Fibroblast of skin of abdomen (primary cell): ENCODE results near the gene ATAD3A.
A peak's percentile ranks its signal among the peaks of the same experiment; 100 is the strongest.
"Not testable (repeated sequence)": the region's sequence is repeated elsewhere in the genome, so short reads cannot be mapped to it uniquely, and the experiment has no call there.

Experiments used
- DNase-seq: peaks from one replicate; pipeline ENCODE4 v3.0.0-alpha.2; 2013

ATAD3A gene

GRCh38 chr1:1489861-1490260, 22.1 kb upstream of the ATAD3A start:
- no peak for DNase-seq

GRCh38 chr1:1490633-1491230, 21.2 kb upstream of the ATAD3A start:
- no peak for DNase-seq

DNA sequence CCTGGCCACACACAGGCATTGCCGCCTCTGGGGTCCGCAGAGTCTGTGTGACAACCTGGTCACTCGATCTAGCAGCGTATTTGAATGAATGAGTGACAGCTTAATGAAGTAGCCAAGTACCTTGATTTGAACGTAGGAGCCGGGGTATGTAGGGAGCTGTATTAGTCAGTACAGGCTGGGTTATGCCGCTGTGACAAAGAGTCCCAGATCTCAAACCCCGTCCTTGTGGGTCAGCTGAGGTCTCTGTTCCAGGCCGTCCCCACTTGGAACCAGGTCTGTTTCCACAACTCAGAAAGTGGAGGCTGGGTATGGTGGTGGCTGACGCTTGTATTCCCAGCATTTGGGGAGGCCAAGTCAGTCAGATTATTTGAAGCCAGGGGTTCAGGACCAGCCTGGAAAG, 20.4 kb upstream of the ATAD3A start:
- no peak for DNase-seq

DNA sequence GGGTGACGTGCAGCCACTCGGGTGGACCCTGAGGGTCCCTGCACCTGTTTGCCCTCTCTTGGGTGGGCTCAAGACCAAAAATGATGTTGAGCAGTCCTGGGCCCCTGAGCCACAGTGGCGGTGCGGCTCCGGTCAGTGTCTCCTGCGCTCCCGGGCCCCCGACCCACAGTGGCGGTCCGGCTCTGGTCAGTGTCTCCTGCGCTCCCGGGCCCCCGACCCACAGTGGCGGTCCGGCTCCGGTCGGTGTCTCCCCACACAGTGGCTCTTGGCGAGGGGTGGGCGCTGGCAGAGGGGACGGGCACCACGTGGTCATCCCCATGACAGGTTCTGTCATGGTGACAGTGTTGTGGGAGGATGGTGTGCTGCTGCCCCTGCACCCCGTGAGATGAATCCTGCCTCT, 17.7 kb upstream of the ATAD3A start:
- DNase-seq, result not testable (repeated sequence)

- not testable (repeated sequence) for DNase-seq
Observed at GRCh38 chr1:1495461-1495975, 16.4 kb upstream of the ATAD3A start.

- DNase-seq, result peak; percentile 52
Observed at GRCh38 chr1:1504777-1505365, 7.1 kb upstream of the ATAD3A start.

DNA sequence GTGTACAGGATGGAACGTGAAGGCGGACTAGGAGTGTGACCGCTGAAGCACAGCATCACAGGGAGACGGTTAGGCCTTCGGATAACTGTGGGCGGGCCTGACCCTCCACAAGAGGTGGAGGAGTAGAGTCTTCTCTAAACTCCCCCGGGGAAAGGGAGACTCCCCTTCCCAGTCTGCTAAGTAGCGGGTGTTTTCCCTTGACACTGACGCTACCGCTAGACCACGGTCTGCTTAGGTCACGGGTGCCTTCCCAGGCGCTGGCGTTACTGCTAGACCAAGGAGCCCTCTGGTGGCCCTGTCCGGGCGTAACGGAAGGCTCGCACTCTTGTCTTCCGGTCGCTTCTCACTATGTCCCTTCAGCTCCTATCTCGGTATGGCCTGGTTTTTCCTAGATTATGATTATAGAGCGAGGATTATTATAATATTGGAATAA, 6.6 kb upstream of the ATAD3A start:
- DNase-seq, result peak; percentile 7

DNA sequence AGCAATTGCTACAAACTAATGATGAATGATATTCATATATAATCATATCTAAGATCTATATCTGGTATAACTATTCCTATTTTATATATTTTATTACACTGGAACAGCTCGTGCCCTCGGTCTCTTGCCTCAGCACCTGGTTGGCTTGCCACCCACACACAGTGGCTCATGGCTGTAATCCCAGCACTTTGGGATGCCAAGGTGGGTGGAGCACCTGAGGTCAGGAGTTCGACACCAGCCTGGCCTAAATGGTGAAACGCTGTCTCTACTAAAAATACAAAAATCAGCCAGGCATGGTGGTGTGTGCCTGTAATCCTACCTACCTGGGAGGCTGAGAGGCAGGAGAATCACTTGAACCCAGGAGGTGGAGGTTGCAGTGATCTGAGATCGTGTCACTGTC, 6.2 kb upstream of the ATAD3A start:
- DNase-seq, result not testable (repeated sequence)

DNA sequence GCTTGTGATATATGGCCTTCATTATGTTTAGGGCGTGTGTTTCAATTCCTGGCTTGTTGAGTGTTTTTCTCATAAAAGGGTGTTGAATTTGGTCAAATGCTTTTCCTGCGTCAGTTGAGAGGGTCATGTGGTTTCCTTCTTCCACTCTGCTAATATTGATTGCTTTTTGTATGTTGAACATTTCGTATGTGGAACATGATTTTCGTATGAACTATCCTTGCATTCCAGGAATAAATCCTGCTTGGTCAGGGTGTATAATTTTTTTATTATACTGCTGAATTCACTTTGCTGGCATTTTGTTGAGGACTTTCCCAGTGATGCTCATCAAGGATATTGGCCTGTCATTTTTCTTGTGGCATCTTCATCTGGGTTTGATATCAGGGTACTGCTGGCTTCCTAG, 4.7 kb upstream of the ATAD3A start:
- DNase-seq, result no peak

DNA sequence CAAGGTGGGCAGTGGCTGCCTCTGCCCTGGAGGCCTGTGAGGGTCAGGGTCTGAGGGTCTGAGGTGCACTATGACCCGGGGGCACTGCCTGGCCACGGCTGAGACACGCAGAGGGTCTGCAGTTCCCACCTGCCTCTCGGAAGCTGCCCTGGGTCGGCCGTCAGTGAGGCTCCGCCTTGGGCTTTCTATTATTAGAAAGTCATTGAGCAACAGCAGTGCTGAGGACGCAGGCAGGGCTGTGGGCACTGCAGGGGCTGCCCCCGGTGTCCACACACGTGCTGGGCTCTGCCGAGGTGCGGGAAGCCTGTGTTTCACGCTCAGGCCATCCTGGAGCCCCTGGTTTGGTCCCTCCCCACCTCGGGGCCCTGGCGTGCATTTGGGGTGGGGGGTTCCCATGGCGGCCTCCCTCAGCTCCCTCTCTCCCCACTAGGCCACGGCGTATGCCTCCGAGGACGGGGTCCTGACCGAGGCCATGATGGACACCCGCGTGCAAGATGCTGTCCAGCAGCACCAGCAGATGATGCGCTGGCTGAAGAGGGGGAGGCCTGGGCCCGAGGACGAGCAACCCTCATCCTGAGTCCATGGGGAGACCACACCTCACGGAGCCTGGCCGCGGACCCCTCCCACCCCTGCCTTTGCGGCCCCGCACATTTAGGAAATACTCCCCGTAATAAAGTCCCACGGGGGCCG, 3.0 kb upstream of the ATAD3A start:
- not testable (repeated sequence) for DNase-seq

DNA sequence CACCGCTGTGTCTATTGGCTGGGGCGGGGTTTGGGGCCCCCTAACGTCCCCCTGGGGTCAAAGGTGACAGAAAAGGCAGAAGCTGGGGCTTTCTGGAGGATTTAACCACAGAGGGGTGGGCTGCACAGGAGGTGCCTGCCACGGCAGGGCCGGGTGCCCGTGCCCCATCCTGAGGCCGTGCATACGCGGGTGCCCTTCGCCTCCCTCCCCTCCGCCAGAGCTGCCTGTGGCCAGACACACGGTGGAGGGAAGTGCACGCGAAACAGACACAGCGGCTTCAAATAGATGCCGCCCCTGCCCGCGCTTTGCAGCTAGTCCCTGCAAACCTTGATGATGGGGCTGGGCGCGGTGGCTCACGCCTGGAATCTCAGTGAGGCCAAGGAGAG, 2.5 kb upstream of the ATAD3A start:
- not testable (repeated sequence) for DNase-seq

- peak; percentile 8 for DNase-seq
Observed at GRCh38 chr1:1510912-1511532, 940 bp upstream of the ATAD3A start.

DNA sequence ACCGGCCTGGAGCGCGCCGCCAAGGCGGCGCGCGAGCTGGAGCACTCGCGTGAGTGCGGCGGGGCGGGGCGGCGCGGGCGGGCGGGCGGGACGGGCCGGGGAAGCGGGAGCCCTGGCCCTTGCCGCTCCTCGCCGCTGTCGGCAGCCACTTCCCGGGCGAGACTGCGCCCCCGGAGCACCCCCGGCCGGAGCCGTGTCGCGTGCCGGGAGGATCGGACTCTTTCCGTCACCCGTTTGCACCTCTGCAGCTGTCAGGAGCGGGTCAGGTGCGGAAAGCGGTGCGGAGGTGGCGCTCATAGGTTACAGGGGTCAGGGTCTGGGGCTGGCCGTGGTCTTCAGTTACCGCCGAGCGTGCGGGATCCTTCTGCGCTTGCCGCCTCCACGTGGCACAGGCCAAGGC, 463 bp downstream of the ATAD3A start:
- not testable (repeated sequence) for DNase-seq

GRCh38 chr1:1513675-1514074, 1.7 kb downstream of the ATAD3A start:
- DNase-seq, result not testable (repeated sequence)

- not testable (repeated sequence) for DNase-seq
Observed at GRCh38 chr1:1514376-1514775, 2.4 kb downstream of the ATAD3A start.

GRCh38 chr1:1516923-1517322, 5.0 kb downstream of the ATAD3A start:
- DNase-seq, result not testable (repeated sequence)

DNA sequence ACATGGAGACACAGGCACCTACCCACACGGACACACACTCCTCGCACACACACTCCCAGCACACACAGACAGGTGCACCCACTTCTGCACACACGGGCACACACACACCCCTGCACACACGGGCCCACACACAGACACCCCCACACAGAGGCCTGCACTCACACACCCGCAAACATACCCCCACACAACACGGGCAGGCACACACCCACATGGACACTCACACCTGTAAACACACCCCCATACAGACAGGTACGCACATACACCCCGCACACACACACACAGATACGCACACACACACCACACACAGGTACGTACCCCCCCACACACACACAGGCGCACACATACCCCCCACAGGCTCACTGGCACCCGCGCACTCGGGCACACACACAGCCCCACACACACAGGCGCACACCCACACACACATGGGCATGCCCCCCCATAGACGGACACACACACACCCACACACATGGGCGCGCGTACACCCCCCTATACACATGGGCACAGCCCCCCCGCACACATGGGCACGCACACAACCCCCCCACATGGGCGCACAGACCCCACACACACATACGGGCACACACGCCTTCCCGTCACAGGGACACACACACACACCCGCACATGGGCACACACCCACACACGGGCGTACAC, 6.1 kb downstream of the ATAD3A start:
- DNase-seq, result no peak

DNA sequence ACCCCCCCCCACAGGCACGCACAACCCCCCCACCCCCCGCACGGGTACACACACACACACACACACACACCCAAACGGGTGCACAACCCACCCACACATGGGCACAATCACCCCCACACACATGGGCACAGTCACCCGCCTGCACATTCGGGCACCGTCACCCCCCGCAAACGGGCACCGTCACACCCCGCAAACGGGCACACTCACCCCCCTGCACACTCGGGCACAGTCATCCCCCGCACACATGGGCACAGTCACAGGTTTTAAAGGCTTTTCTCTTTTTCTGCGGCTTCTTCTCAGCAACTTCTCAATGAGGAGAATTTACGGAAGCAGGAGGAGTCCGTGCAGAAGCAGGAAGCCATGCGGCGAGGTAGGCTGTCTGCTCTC, 6.7 kb downstream of the ATAD3A start:
- DNase-seq, result not testable (repeated sequence)

GRCh38 chr1:1519805-1520505, 8.0 kb downstream of the ATAD3A start:
- DNase-seq, result not testable (repeated sequence)

- DNase-seq, result no peak
Observed at GRCh38 chr1:1521331-1521730, 9.4 kb downstream of the ATAD3A start.

DNA sequence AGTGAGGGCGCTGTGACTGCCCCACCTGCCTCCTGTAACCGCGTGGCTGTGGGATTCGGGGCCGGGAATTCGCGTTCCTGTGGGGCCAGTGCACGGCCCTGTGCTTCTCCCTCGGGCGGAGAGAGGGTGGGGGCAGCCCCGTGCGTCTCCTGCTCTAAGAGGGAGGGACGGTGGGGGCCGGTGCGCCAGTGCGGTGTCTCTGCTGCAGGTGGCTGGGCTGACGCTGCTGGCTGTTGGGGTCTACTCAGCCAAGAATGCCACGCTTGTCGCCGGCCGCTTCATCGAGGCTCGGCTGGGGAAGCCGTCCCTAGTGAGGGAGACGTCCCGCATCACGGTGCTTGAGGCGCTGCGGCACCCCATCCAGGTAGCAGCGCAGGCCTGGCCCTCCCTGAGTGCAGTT, 10.6 kb downstream of the ATAD3A start:
- DNase-seq, result not testable (repeated sequence)

GRCh38 chr1:1523226-1523625, 11.3 kb downstream of the ATAD3A start:
- not testable (repeated sequence) for DNase-seq
